M059J (cell line): Measurements from ENCODE around the gene NBPF11. TPM values are rescaled to one million over a fixed set of nuclear protein-coding genes. Genes with fewer than 3 reads are reported as not detected.
A peak's percentile ranks its signal among the peaks of the same experiment; 100 is the strongest.
"Not testable (repeated sequence)": the region's sequence is repeated elsewhere in the genome, so short reads cannot be mapped to it uniquely, and the experiment has no call there.

ENCODE experiments used
- DNase-seq: peaks from one replicate; pipeline ENCODE4 v3.0.0-alpha.2; 2012; ENCODE audit warnings: low read depth
- total RNA-seq: library from RNA; depleted of rRNA; stranded (reverse); fragments of >200 nt; shearing (Covaris generic); gene quantifications from 2 replicates; pipeline ENCODE4 v1.2.3, GENCODE V29; 2014; rRNA removed

The NBPF11 gene
- total RNA-seq, result 1.9 and 3.4 TPM in 2 replicates

GRCh38 chr1:148151911-148152656 is at the start of gene NBPF11:
Gene NBPF11 (minus strand): TSS chr1:148152281. CDS start chr1:148127003, 25,278 bp downstream.
- DNase-seq, result peak; percentile 85

DNA sequence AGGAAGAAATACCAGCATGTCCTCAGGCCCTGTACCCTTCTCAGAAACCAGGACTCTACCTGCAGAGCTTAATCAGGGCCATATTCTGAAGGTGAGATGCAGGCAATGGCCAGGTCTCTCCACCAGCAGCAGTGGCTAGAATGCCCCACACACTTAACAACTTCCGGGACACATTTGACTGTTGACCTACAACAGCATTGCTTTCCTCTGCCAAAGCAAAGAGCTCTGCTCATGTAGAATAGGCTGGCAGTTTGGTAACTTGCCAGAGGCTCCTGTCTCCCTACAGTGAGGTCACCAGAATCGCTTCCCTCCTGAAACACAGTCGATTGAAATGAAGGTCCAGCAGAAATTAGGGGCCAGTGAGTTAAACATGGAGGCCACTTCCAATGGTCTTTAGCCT is 45.3 kb upstream of the NBPF11 start:
- DNase-seq, result not testable (repeated sequence)

DNA sequence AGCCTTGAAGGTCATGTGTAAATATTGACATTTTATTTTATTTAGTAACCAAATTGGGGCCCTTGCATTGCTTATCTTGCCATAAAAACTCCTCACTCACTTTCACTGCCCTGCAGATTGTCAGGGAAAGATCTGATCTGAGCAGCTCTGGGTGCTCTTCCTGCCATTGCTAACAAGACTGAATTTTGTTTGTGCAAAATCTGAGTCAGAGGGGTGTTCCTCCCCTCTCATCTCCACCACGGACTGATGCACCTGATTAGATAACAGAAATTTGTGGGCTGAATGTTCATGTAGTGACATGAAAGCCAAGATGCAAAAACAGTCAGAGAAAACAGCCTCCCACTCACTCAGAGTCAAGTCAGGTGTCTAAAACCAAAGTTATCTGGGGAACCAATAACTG is 44.9 kb upstream of the NBPF11 start:
- DNase-seq, result not testable (repeated sequence)

- DNase-seq, result not testable (repeated sequence)
Observed at GRCh38 chr1:148195115-148195514, 43.0 kb upstream of the NBPF11 start.

- not testable (repeated sequence) for DNase-seq
Observed at GRCh38 chr1:148188768-148189167, 36.7 kb upstream of the NBPF11 start.

GRCh38 chr1:148178682-148179081 is 26.6 kb upstream of the NBPF11 start:
- not testable (repeated sequence) for DNase-seq

DNA sequence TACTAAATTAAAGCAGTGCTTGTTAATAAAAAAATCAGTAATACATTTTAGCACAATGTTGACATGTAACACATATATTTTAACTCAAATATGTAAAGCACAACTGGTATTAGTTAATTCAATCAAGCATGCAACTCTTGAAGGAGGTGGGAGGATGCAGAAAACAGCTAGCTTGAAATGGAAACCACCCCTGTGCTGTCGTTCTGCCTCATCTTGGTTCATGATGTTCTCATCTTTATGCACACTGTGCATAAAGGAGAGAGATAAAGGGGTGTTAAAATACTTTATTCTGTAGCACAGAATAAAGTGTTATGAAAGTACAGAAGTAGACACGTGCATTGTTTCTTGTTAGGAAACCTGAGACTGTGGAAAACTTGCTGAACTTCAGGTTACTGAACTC is 23.3 kb upstream of the NBPF11 start:
- not testable (repeated sequence) for DNase-seq

DNA sequence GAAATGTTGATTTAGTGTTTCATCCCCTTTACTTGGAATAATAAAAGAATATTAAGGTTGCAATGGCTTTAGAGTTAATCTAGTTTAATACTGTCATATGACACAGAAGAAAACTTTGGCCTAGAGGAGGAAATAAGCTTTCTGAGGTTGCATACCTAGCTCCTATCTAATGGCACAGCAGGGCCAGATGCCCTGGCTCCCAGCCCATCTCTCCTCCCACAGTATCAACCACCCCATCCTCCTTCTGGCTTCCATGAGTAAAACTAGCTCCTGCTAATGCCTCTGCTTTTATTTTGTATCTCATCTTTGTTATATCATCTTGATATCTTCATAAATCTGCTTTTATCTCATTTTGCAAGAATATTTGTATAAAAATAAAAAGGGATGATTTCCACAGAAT is 19.9 kb upstream of the NBPF11 start:
- not testable (repeated sequence) for DNase-seq

- no peak for DNase-seq
Observed at GRCh38 chr1:148166558-148167492, 14.7 kb upstream of the NBPF11 start.

DNA sequence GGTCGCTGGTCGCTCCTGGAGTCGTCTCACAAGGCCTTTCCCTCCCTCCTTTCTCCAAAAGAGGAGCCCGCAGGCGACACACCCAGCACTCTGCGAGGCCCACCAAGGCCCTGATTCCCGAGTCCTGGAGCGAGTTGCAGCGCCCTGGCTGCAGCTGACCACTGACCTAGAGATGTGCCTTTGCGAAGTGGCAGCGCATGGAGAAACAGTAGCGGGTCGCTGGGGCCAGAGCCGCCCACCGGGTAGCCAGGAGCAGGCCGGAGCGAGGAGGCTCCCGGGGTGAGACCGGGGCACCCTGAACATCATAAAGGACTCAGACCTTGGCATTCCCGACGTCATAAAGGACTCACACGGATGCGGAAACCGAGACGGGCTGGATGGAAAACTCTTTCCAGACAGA is 10.3 kb upstream of the NBPF11 start:
- no peak for DNase-seq

- no peak for DNase-seq
Observed at GRCh38 chr1:148161053-148161901, 9.2 kb upstream of the NBPF11 start.

GRCh38 chr1:148160343-148161052 is 8.4 kb upstream of the NBPF11 start:
- DNase-seq, result no peak

GRCh38 chr1:148160048-148160342 is 7.9 kb upstream of the NBPF11 start:
- no peak for DNase-seq

DNA sequence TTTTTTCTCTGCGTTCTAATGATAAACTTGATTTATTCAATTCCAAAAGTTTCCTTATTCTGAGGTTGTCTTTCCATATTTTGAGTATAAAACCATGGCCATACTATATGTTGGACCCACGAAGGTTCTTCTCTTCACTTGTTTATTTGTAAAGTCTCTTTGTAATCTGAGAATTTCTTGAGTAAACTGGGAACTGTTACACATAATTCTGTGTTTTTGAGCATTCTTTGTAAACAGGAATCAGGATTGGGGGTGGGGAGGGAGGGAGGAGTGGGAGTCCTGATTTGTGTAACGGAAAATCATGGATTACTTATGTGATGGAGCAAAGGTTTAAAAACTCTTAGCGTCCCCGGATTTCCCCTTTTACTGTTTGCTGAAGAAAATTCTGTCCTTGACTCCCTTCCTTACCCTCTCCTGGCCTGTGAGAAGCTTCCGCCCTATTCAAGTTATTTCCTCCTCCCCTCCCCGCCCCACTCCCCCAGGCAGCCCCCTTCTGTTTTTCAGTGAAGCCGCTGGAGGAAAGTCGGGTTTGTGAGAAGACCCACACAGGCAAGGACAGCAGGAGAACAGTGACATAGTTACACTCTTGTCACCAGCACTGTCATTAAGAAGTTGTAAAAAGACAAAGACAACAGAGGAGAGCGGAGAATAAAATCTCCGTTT is 6.4 kb upstream of the NBPF11 start:
- no peak for DNase-seq

- not testable (repeated sequence) for DNase-seq
Observed at GRCh38 chr1:148157803-148158202, 5.7 kb upstream of the NBPF11 start.

GRCh38 chr1:148155494-148156275 is 3.6 kb upstream of the NBPF11 start:
- not testable (repeated sequence) for DNase-seq

- DNase-seq, result not testable (repeated sequence)
Observed at GRCh38 chr1:148152795-148153194, 714 bp upstream of the NBPF11 start.

DNA sequence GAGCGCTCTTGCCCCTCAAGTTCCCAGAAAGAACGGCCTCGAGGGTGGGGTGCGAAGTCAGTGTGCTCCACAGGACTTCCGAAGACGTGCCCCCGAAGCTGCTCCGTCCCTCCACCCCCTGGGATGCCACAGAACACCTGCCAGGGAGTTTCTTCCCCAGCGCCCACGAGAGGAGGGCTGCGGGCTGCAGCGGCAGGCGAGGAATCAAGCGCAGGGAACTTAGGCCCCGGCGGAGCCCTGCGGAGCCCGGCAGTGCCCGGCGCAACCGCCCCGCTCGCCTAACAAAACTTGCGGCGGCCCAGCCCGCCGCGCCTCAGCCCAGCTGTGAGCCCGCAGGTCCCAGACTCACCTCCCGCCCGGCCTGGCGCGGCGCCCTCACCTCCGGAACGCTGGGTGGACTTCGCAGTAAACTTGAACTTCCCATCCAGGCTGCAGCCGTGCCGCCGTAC is 686 bp downstream of the NBPF11 start:
- DNase-seq, result peak; percentile 34

GRCh38 chr1:148150945-148151344 is 1.1 kb downstream of the NBPF11 start:
- DNase-seq, result peak; percentile 63

GRCh38 chr1:148150014-148150413 is 2.1 kb downstream of the NBPF11 start:
- not testable (repeated sequence) for DNase-seq
